C4-2B (cell line): ENCODE data around the gene KRT27.

ENCODE experiments used
- CTCF ChIP-seq: fragments of 450-650 bp; conservative IDR thresholded peaks from 2 replicates; pipeline ENCODE4 v1.5.1; 2017; ENCODE audit warnings: mild to moderate bottlenecking
- ZFX ChIP-seq: fragments of 450-650 bp; IDR thresholded peaks from 2 replicates; pipeline ENCODE4 v1.6.1; 2017

DNA sequence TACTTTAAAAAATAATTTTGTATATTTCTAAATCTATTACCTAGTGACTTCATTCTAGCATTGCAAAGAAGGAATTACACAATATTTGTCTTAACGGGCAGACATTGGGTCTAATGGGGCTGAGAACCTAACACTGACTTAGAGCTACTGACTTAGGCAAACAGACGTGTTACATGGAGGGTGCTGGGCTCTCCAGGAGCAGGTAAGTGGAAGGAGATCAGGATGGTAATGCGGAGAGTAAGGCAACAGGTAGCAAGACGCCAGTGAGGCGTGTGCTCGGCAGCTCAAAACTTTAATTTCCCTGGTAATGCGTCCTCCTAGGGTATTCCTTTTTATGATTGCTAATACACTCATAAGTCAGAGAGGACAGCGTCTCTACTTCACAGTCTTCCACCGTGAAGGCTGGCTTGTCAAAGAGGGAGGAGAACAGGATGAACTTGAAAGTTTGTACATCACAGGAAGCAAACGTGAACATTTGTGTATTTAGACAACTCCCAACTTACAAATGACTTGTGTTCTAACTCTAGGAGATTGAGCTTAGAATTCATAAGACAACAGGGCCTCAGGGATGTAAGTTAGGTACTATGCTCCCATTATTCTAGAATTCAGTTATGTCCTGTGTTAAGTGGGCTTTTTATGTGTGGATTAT lies 12.8 kb upstream of the KRT27 start:
- TF ChIP-seq CTCF, result no peak
- no peak for TF ChIP-seq ZFX
